ENCODE results near the gene MEX3B.

Gene MEX3B

GRCh38 chr15:82045892-82046665 is at the start of gene MEX3B (continued):
- TF ChIP-seq PRDM2 (tag by site-specific recombination; IDR thresholded peaks at IDR 0.05; ENCODE audit: borderline replicate concordance) (no peak), ZBTB1 (tag by site-specific recombination; IDR thresholded peaks at IDR 0.05) (no peak), SP2 (tag by site-specific recombination; IDR thresholded peaks at IDR 0.05) (peak; percentile 85), PRDM6 (tag by site-specific recombination; IDR thresholded peaks at IDR 0.05) (no peak), ZNF292 (tag by site-specific recombination; IDR thresholded peaks at IDR 0.05; ENCODE audit: borderline replicate concordance, low read depth) (no peak), ZNF654 (tag by site-specific recombination; IDR thresholded peaks at IDR 0.05; ENCODE audit: low read depth) (no peak), ZNF529 (tag by site-specific recombination; IDR thresholded peaks at IDR 0.05; ENCODE audit: insufficient replicate concordance) (no peak), RBAK (tag by site-specific recombination; IDR thresholded peaks at IDR 0.05) (no peak), ZNF48 (tag by site-specific recombination; IDR thresholded peaks at IDR 0.05) (no peak), SCRT1 (tag by site-specific recombination; IDR thresholded peaks at IDR 0.05; ENCODE audit: borderline replicate concordance) (no peak), KLF17 (tag by site-specific recombination; IDR thresholded peaks at IDR 0.05) (0 out of 2 replicates have a peak, but pooled peaks have one; percentile 15), ZBTB11 (tag by site-specific recombination; conservative IDR thresholded peaks at IDR 0.05; ENCODE audit: low read depth) (peak; percentile 73), ZSCAN18 (tag by site-specific recombination; IDR thresholded peaks at IDR 0.05) (no peak), ZNF280D (tag by site-specific recombination; IDR thresholded peaks at IDR 0.05) (no peak), ZSCAN16 (tag by site-specific recombination; IDR thresholded peaks at IDR 0.05) (no peak), ZNF121 (tag by site-specific recombination; IDR thresholded peaks at IDR 0.05) (no peak), ZBTB26 (tag by site-specific recombination; optimal IDR thresholded peaks at IDR 0.05) (no peak), BCL6B (tag by site-specific recombination; IDR thresholded peaks at IDR 0.05) (no peak)

Measured in HEK293 (cell line).